ENCODE results near the gene FBXO38. TPM values are rescaled to one million over a fixed set of nuclear protein-coding genes. Genes with fewer than 3 reads are reported as not detected.

Gene FBXO38
- total and polyA plus RNA-seq, 2 donors from 2014 or later = 9.6 to 45.9 TPM

DNA sequence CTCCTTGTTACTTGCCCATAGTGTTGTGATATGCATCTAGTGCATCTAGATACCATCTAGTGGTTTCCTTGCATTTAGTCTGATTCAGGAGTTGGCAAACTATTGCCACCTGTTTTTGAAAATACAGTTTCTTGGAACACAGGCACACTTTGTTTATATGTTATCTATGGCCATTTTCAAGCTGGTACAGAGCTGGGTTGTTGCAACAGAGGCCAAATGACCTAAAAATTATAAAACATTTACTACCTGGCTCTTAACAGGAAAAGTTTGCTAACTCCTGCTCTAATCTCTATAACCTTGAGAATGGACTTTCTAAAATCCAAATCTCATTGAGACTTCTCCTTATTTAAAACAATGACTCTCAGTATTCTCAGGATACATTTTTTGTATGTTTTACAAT lies 19.4 kb upstream of the FBXO38 start:
- no peak overlapping the region for H3K4me3 ChIP-seq (ENCODE audit: low read length in 3 of 3)

DNA sequence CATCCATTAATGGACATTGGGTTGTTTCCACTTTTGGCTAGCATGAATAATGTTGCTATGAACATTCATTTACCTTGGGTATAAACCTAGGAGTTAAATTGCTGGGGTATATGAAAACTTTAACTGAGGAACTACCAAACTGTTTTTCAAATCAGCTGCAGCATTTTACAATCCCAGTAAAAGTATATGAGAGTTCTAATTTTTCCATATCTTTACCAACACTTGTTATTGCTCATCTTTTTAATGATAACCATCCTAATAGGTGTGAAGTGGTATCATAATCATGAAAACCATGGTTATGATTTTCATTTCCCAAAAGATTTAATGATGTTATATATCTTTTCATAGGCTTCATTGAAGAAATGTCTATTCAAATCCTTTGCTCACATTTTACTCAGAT lies 15.5 kb upstream of the FBXO38 start:
- no peak for TF ChIP-seq CTCF (IDR thresholded peaks at IDR 0.05; ENCODE audit: borderline replicate concordance, extremely low read depth, insufficient read depth)
- intact Hi-C loops (cut with DNase I) = no loop called here
- no peak for FAIRE-seq

More for the DNA sequence above, 19.4 kb upstream of the FBXO38 start:
- FAIRE-seq (no peak), DNase-seq (no peak)
- TF ChIP-seq CTCF (IDR thresholded peaks at IDR 0.05; ENCODE audit: borderline replicate concordance, extremely low read depth, insufficient read depth) = no peak
- H3K27me3 ChIP-seq (ENCODE audit: control insufficient read depth, insufficient read depth, low read length) = no peaks in the 10 kb centered on the region
- intact Hi-C loops (cut with DNase I) = no loop called here
- H3K4me1 ChIP-seq (ENCODE audit: control insufficient read depth in 2 of 3, insufficient read depth in 2 of 3, low read depth in 1 of 3, low read length in 3 of 3) = no peaks in the 10 kb centered on the region
- no peak overlapping the region for H3K27ac ChIP-seq (ENCODE audit: low read depth in 2 of 2, low read length in 2 of 2)
- no peaks in the 10 kb centered on the region for H3K36me3 ChIP-seq (ENCODE audit: control insufficient read depth in 2 of 3, insufficient read depth in 3 of 3, low read length in 3 of 3)
- H3K9me3 ChIP-seq (ENCODE audit: control insufficient read depth in 2 of 3, insufficient read depth in 1 of 3, low read length in 3 of 3) = no peaks in the 10 kb centered on the region
- H3K9ac ChIP-seq (ENCODE audit: low read length in 3 of 3) = no peak overlapping the region

GRCh38 chr5:148372166-148372725 lies 11.5 kb upstream of the FBXO38 start:
- Histone ChIP-seq H3K27ac (ENCODE audit: low read depth in 2 of 2, low read length in 2 of 2) (no peak overlapping the region), H3K27me3 (ENCODE audit: control insufficient read depth, insufficient read depth, low read length) (no peaks in the 10 kb centered on the region), H3K4me3 (ENCODE audit: low read length in 3 of 3) (no peak overlapping the region), H3K36me3 (ENCODE audit: control insufficient read depth in 2 of 3, insufficient read depth in 3 of 3, low read length in 3 of 3) (peaks cover 0 to 2% (median 0%) of the 10 kb centered on the region in 3 donors), H3K4me1 (ENCODE audit: control insufficient read depth in 2 of 3, insufficient read depth in 2 of 3, low read depth in 1 of 3, low read length in 3 of 3) (no peaks in the 10 kb centered on the region), H3K9me3 (ENCODE audit: control insufficient read depth in 2 of 3, insufficient read depth in 1 of 3, low read length in 3 of 3) (no peaks in the 10 kb centered on the region), H3K9ac (ENCODE audit: low read length in 3 of 3) (no peak overlapping the region)
- DNase-seq = no peak
- FAIRE-seq = no peak
- no peak for TF ChIP-seq CTCF (IDR thresholded peaks at IDR 0.05; ENCODE audit: borderline replicate concordance, extremely low read depth, insufficient read depth)
- intact Hi-C loops (cut with DNase I) = loop anchor here (10.0 kb wide), 1 partner anchor 187 kb away; no protein-coding TSS in a partner anchor

More for the DNA sequence above, 15.5 kb upstream of the FBXO38 start:
- DNase-seq = no peak
- no peak overlapping the region for H3K4me3 ChIP-seq (ENCODE audit: low read length in 3 of 3)
- no peaks in the 10 kb centered on the region for H3K27me3 ChIP-seq (ENCODE audit: control insufficient read depth, insufficient read depth, low read length)
- H3K9me3 ChIP-seq (ENCODE audit: control insufficient read depth in 2 of 3, insufficient read depth in 1 of 3, low read length in 3 of 3) = no peaks in the 10 kb centered on the region
- H3K9ac ChIP-seq (ENCODE audit: low read length in 3 of 3) = no peak overlapping the region
- no peaks in the 10 kb centered on the region for H3K4me1 ChIP-seq (ENCODE audit: control insufficient read depth in 2 of 3, insufficient read depth in 2 of 3, low read depth in 1 of 3, low read length in 3 of 3)
- H3K36me3 ChIP-seq (ENCODE audit: control insufficient read depth in 2 of 3, insufficient read depth in 3 of 3, low read length in 3 of 3) = no peaks in the 10 kb centered on the region
- no peak overlapping the region for H3K27ac ChIP-seq (ENCODE audit: low read depth in 2 of 2, low read length in 2 of 2)

DNA sequence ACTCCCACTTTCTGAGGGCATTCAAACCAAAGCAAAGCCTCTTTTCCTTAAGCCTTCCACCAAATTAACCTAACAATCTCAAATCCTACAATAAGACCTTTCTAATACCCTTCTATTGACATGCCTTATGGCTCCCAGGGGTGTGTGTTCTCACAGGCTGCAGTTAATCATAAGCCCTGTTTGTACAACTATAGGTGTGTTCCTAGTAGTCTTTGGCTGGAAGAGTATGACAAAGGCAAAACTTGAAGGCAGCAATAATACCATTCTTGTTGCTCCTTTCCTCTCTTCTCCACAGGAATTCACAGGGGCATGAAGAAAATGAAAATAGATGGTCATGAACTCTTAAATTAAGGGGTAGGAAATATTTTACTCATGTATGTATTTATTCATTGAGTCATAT lies 10.9 kb upstream of the FBXO38 start:
- intact Hi-C loops (cut with DNase I) = loop anchor here (10.0 kb wide), 1 partner anchor 188 kb away; no protein-coding TSS in a partner anchor
- TF ChIP-seq CTCF (IDR thresholded peaks at IDR 0.05; ENCODE audit: borderline replicate concordance, extremely low read depth, insufficient read depth) = no peak

More for the DNA sequence above, 10.9 kb upstream of the FBXO38 start:
- peaks cover 0 to 2% (median 0%) of the 10 kb centered on the region in 3 donors for H3K36me3 ChIP-seq (ENCODE audit: control insufficient read depth in 2 of 3, insufficient read depth in 3 of 3, low read length in 3 of 3)
- no peak for DNase-seq
- no peaks in the 10 kb centered on the region for H3K27me3 ChIP-seq (ENCODE audit: control insufficient read depth, insufficient read depth, low read length)
- H3K9me3 ChIP-seq (ENCODE audit: control insufficient read depth in 2 of 3, insufficient read depth in 1 of 3, low read length in 3 of 3) = no peaks in the 10 kb centered on the region
- H3K4me3 ChIP-seq (ENCODE audit: low read length in 3 of 3) = no peak overlapping the region
- H3K9ac ChIP-seq (ENCODE audit: low read length in 3 of 3) = no peak overlapping the region
- no peak overlapping the region for H3K27ac ChIP-seq (ENCODE audit: low read depth in 2 of 2, low read length in 2 of 2)
- FAIRE-seq = no peak
- H3K4me1 ChIP-seq (ENCODE audit: control insufficient read depth in 2 of 3, insufficient read depth in 2 of 3, low read depth in 1 of 3, low read length in 3 of 3) = no peaks in the 10 kb centered on the region
